HG03025 (cell line): ENCODE results near the gene EME2.
"Not testable (repeated sequence)": the region's sequence is repeated elsewhere in the genome, so short reads cannot be mapped to it uniquely, and the experiment has no call there.

Experiments used
- ATAC-seq: cut with Tn5 transposase; IDR thresholded peaks from one replicate; pipeline ENCODE4 v1.9.1; 2021; ENCODE audit warnings: mild to moderate bottlenecking, moderate library complexity; ENCODE audit not compliant: unreplicated experiment, low FRiP score

Gene EME2

GRCh38 chr16:1772362-1772907, at the start of gene EME2:
Gene EME2, plus strand, starts transcription at chr16:1772810. Its CDS starts 418 bp downstream, at chr16:1773228.
- no peak for ATAC-seq

GRCh38 chr16:1723450-1724147, 49.0 kb upstream of the EME2 start:
- no peak for ATAC-seq

- ATAC-seq: no peak
Observed at GRCh38 chr16:1724491-1724890, 48.1 kb upstream of the EME2 start.

GRCh38 chr16:1726661-1727502, 45.7 kb upstream of the EME2 start:
- ATAC-seq: no peak

- no peak for ATAC-seq
Observed at GRCh38 chr16:1727651-1728624, 44.7 kb upstream of the EME2 start.

- ATAC-seq: no peak
Observed at GRCh38 chr16:1729026-1729425, 43.6 kb upstream of the EME2 start.

- ATAC-seq: no peak
Observed at GRCh38 chr16:1729445-1729844, 43.2 kb upstream of the EME2 start.

- ATAC-seq: no peak
Observed at GRCh38 chr16:1731073-1731472, 41.5 kb upstream of the EME2 start.

GRCh38 chr16:1731603-1732002, 41.0 kb upstream of the EME2 start:
- ATAC-seq: no peak

- ATAC-seq: no peak
Observed at GRCh38 chr16:1732071-1732470, 40.5 kb upstream of the EME2 start.

GRCh38 chr16:1732551-1732987, 40.0 kb upstream of the EME2 start:
- not testable (repeated sequence) for ATAC-seq

GRCh38 chr16:1734123-1734522, 38.5 kb upstream of the EME2 start:
- ATAC-seq: no peak

- ATAC-seq: no peak
Observed at GRCh38 chr16:1734816-1735215, 37.8 kb upstream of the EME2 start.

GRCh38 chr16:1740234-1740633, 32.4 kb upstream of the EME2 start:
- ATAC-seq: no peak

- no peak for ATAC-seq
Observed at GRCh38 chr16:1740781-1741490, 31.7 kb upstream of the EME2 start.

- no peak for ATAC-seq
Observed at GRCh38 chr16:1741553-1742165, 31.0 kb upstream of the EME2 start.

- no peak for ATAC-seq
Observed at GRCh38 chr16:1743376-1744337, 29.0 kb upstream of the EME2 start.

- no peak for ATAC-seq
Observed at GRCh38 chr16:1744338-1744840, 28.2 kb upstream of the EME2 start.
